DND-41 (cell line): Measurements from ENCODE around the gene SNX20.

Source experiments
- EZH2 ChIP-seq: IDR thresholded peaks from 3 replicates; pipeline ENCODE4 v1.6.1; 2012; ENCODE audit warnings: borderline replicate concordance, low read depth, mild to moderate bottlenecking, moderate library complexity, low read length, inconsistent platforms; ENCODE audit not compliant: severe bottlenecking
- TF ChIP-seq, protein P1 (sequence below): IDR thresholded peaks from 2 replicates; pipeline ENCODE4 v1.5.1; 2012; ENCODE audit warnings: borderline replicate concordance, low read length, moderate library complexity, mild to moderate bottlenecking; ENCODE audit not compliant: poor library complexity, severe bottlenecking; ENCODE audit errors: extremely low read depth

- TF ChIP-seq, protein P1, sequence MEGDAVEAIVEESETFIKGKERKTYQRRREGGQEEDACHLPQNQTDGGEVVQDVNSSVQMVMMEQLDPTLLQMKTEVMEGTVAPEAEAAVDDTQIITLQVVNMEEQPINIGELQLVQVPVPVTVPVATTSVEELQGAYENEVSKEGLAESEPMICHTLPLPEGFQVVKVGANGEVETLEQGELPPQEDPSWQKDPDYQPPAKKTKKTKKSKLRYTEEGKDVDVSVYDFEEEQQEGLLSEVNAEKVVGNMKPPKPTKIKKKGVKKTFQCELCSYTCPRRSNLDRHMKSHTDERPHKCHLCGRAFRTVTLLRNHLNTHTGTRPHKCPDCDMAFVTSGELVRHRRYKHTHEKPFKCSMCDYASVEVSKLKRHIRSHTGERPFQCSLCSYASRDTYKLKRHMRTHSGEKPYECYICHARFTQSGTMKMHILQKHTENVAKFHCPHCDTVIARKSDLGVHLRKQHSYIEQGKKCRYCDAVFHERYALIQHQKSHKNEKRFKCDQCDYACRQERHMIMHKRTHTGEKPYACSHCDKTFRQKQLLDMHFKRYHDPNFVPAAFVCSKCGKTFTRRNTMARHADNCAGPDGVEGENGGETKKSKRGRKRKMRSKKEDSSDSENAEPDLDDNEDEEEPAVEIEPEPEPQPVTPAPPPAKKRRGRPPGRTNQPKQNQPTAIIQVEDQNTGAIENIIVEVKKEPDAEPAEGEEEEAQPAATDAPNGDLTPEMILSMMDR, result no peak
- no peak for TF ChIP-seq EZH2
These were observed 5.2 kb downstream of the SNX20 start for GRCh38 chr16:50675686-50676610.
